Measurements from ENCODE around the gene GOLGA8B.
"Not testable (repeated sequence)": the region's sequence is repeated elsewhere in the genome, so short reads cannot be mapped to it uniquely, and the experiment has no call there.

The GOLGA8B gene

DNA sequence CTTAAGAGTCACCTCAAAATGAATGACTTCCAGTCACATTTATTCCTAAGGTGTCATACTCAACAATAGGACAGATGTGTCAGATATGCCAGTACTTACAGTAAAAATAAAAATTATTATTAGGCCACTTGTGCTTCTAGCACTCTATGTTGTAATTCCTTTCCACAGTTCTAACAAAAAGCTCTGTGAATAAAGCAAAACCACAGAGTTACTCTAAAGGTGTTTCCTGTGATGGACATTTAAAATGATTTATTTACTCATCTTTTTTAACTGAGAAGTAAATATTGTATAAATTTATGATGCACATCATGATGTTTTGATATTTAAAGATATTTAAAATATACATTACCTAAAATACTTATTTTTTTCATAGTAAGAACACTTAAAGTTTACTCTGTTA is 13.9 kb upstream of the GOLGA8B start:
- DNase-seq (ENCODE audit: low read depth, low spot score), result no peak

DNA sequence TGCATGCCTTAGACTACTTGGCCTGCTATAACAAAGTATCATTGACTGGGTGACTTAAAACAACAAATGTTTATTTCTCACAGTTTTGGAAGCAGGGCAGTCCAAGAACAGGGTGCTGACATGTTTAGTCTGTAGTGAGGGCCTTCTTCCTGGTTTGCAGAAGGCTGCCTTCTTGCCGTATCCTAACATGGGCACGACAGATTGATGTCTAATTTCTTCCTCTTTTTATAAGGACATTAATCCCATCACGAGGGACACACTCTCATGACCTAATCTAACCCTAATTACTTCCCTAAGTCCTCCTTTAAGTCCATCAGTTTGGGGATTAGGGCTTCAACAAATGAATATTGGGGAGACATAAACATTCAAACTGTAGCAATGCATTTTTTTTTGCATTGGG is 10.9 kb upstream of the GOLGA8B start:
- DNase-seq (ENCODE audit: low read depth, low spot score), result no peak

DNA sequence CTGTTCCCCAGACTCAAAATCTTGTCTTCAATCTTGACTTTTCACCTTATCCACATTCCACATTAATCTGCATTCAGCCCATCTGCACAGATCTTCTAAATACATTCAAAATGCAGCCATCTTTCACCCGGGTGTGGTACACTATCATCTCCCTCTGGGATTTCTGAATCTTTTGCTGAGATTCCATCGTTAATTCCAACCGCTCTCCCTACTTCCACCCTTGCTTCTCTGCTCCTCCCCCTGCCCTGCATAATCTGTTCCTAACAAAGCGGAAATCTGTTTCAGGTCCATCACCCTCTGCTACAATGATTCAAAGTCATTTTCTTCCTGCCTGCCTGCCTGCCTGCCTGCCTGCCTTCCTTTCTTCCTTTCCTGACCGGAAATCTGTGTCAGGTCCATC is 7.9 kb upstream of the GOLGA8B start:
- DNase-seq (ENCODE audit: low read depth, low spot score), result no peak

DNA sequence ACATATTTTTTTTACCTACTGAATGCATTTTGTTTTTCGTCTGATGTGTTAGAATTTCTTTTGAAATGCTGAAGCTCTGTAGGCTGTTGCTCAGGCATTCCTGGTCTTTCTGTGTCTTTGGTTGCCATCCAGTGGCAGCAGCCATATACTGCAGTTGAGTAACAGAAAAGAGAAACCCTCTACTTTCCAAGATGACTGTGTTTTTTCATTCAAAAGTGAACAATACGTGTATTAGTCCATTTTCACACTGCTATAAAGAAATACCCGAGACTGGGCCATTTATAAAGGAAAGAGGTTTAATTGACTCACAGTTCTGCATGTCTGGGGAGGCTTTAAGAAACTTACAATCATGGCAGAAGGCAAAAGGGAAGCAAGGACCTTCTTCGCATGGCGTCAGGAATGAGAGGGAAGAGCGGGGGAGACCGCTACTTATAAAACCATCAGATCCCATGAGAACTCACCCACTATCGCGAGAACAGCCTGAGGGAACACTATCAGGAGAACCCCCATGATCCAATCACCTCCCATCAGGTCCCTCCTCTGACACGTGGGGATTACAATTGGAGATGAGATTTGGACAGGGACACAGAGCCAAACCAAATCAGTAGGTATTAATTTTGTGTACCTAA is 4.7 kb upstream of the GOLGA8B start:
- DNase-seq (ENCODE audit: low read depth, low spot score), result peak; percentile 32

DNA sequence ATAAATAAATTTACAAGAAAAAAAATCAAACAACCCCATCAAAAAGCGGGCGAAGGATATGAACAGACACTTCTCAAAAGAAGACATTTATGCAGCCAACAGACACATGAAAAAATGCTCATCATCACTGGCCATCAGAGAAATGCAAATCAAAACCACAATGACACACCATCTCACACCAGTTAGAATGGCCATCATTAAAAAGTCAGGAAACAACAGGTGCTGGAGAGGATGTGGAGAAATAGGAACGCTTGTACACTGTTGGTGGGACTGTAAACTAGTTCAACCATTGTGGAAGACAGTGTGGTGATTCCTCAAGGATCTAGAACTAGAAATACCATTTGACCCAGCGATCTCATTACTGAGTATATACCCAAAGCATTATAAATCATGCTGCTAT is 2.5 kb upstream of the GOLGA8B start:
- DNase-seq (ENCODE audit: low read depth, low spot score), result not testable (repeated sequence)

DNA sequence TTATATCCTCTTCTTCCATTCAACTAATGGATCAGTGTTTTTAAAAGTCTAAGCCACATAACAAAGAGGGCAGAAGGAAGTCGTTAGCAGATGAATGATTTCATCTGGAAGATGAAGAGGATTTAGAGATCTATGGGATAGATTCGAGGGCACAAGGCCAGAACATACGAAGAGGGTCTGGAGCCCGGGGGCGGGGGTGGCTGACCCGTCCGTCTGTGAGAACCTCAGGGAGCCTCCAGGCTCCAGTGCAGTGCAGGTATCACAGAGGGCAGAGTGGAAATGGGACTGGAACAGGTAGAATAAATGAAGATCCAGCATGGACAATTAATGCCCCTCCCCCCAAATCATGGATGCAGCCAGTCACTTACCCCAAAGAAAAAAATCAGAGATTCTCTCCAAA is 1.5 kb upstream of the GOLGA8B start:
- no peak for DNase-seq (ENCODE audit: low read depth, low spot score)

DNA sequence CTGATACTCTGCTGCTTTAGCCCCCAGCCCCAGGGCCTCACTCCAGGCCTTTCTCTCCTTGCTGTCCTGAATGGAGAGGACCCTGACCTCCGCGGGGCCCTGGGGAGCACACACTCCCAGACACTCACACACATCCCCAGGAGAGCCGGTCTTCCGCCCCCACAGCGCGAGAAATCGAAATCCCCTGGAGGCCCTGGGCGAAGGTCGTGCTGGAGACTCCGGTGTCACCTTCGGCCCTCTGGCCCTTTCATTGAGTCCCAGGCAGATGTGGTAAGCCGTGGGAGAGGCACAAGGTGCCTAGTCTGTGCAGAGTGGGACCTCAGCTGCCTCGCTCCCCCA is 848 bp upstream of the GOLGA8B start:
- DNase-seq (ENCODE audit: low read depth, low spot score), result no peak

DNA sequence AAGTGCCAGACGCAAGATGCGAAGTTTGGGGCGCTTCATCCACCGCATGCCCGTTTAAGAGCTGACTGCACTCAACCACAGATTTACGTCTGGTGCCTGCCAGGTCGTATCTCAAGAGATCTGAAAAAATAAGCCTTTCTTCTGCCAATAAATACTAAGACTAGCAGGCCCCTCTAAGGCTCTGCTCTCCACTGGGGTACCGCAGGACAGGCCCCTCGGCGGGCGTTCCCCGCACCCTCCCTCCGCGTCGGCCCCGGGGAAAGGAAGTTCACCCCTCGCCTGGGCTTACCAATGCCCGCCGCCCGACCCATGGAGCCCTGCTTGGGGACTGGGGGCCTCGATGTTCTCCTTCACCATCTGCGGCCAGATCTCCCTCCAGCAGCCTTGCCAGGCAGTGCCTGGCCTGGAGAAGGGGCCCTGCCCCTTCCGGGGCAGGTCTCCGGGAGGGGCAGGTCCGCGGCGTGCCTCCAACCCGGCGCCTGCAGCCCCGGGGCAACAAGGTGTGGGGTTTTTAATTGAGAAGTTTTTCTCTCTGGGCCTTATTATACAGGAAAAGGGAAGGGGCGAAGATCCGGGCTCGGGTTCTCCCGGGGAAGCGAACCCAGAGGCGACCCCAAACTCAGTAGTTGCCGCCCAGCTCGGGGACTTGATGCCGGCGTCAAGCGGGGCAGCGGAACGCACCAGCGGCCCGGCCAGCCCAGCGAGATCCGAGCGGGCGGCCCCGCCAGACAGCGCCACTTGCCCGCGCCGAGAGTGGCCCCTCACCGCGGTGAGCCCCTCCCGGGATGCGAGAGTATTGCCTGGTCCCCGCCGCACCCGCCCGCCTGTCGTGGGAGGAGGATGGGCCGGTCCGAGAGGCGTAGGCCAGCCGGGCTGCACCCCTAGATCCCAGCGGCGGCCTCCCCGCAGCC is 735 bp downstream of the GOLGA8B start:
- DNase-seq (ENCODE audit: low read depth, low spot score), result no peak

DNA sequence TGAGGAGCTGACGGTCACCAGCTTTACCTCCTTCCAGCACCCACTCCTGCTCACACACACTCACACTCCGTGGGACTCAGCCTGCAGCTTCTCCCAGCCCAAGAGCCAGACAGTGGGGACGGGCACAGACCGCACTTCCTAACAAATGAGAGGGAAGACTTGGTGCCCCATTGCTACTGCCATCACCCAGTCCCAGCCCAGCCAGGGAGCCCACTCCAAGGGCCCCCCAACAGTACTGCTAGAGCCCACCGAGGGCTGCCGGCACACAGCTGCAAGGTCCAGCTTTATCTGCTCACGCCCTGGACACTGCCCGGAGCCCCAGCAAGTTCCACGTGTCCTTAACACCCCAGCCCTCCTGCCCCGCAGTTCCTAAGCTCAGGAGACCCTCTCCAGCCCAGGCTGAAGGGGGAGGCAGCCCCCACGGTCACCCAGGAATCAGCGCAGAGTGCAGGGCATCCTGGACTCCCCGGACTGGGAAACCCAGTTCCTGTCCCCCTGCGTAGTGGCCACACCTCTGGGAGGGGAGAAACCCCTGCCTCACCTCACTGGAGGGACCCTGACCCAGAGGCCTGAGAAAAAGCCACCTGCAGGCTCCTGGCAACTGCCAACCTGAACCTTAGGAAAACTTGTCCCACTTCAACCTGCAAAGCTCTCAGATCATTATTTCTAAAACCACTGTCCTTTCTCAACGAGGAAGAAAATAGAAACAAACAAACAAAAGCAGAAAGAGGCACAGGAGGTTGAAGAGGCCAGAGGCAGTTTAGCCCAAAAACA is 1.6 kb downstream of the GOLGA8B start:
- not testable (repeated sequence) for DNase-seq (ENCODE audit: low read depth, low spot score)

DNA sequence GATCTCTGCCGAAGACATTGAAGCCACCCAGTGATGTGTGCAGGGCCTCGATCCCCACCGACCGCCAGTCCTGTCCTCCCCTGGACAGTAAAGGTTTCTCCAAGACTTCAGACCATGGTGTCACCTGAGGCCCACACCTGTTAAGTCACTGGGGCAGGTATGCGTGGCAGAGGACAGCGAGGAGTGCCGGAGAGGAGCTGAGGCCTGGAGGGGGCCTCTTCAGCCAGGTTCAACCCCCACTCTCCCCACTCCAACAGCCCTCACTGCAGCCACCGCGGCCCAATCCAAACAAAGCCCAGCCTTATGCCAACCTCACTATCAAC is 2.4 kb downstream of the GOLGA8B start:
- DNase-seq (ENCODE audit: low read depth, low spot score), result no peak

DNA sequence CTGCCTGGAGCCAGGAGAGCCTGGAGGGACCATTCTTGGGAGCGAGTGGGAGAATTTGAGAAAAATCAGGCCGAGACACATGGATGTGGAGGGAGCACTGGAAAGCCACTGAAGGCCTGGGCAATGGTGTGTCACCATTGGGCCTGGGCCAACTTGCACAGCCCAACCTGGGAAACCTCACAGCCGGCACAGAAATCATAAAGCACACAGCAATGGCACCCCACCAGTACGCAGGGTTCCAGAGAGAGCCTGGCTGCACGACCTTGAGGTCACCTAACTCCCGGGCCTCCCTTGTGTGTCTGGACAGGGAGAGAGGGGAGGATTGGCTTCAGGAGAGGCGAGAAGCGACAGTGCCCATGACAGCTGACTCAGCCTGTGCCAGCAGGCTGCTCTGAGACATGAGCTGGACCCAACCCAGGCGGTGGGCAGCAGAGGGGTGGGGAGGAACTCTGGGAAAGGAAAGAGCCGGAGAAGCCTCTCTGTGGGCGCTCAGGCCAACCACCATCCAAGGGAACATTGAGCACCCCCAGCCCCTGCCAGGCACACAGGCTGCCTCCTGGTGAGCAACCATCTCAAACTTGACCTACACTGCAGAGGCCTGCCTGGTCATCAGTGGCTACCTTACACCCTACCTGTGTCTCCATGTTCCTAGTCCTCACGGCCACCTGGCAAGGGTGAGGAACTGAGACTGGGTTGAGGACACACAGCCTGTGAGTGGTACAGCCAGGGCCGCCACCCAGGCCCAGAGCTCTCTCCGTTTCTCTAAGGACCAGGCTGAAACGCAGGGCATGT is 3.0 kb downstream of the GOLGA8B start:
- not testable (repeated sequence) for DNase-seq (ENCODE audit: low read depth, low spot score)

DNA sequence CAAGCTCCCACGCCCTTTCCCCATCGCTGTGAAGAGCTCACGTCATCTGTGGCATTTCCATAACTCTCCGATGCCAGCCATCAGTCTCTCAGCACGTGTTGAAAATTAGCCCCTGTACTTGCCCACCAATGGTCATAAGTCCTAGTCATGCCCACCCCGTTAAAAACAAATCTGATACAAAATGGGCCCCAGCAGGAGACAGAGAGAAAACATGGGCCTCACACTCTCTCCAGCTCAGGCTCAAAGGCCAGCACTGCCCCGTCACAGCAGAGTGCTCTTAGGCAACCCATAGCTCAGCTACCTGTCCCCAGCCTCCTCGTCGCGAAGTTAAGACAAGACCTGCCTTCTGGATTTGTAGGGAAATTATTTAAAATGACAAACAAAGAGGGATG is 5.2 kb downstream of the GOLGA8B start:
- DNase-seq (ENCODE audit: low read depth, low spot score), result no peak

DNA sequence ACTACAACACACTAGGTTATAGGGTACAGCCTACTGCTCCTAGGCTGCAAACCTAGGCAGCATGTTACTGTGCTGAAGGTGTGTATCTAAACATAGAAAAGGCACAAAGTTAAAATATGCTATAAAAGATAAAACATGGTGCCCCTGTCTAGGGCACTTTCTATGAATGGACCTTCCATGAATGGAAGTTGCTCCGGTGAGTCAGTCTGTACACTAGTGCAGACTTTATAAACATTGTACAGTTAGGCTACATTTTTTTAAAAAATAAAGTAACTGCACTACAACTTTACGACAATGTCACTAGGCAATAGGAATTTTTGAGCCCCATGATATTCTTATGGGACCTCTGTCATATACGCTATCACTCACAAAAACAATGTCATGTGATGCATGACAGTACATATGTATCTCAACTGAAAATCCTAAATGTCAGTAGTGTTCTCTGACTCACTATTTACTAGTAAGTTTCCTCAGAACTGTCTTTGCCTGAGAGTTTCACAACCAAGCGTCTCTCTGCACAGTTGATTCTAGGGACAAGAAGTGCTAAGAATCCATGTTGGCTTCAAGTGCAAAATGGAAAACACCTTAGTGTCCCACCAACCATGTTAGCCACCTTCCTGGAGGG is 5.7 kb downstream of the GOLGA8B start:
- not testable (repeated sequence) for DNase-seq (ENCODE audit: low read depth, low spot score)

DNA sequence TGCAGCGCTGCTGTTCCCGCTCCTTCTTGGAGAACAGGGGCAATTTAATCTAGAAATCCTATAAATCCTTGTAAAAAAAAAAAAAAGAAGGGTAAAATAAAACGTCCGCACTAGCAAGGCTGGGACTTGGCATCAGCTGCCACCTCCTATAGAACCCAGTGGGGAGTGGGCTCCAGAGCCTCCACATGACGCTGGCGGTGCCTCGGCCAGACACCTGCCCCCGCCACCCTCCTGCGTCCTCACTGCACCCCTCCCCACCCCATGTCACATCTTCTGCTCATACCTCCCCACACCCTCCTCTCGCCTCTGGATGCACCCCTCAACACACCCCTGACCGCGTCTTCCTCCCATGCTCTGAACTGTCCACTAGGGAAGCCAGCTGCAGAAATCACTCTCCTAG is 8.4 kb downstream of the GOLGA8B start:
- DNase-seq (ENCODE audit: low read depth, low spot score), result not testable (repeated sequence)

DNA sequence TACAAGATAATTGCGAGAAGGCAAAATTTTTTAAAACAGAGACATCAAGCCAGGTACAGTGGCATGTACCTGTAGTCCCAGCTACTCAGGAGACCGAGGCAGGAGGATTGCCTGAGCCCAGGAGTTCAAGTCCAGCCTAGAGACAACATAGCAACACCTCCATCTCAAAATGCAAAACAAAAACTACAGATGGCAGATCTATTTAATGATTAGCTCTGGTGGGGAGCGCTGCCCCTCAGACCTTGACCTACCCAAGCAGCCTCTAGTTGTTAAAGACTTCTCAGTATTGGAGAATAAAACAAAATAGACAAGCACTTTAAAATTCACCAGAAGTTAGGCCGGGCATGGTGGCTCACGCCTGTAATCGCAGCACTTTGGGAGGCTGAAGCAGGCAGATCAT is 10.5 kb downstream of the GOLGA8B start:
- not testable (repeated sequence) for DNase-seq (ENCODE audit: low read depth, low spot score)

DNA sequence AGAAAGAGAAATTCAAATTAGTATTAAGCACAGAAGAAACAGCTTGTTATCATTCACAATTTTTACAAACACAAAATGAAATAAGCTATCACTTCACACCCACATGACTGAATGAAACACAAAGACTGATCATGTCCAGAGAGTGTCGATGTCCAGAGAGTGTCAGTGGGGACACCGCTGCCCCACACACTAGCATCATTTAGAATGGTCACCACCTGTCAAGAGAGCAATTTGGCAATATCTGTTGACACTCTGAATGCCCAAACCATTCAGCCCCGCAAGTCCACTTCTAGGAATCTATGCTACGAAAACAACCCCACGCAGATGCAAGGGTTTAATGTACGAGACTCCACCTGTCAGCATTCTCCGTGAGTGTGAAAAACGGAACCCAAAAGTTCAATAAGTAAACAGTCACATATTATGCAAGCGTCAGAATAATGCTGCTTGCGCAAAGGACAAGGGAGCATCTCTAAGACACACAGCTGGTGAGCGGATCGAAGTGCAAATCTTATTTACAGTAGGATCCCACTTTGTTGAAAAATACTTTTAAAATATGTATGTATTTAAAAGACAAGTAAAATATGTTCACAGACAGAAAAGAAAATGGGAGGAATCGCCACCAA is 11.3 kb downstream of the GOLGA8B start:
- not testable (repeated sequence) for DNase-seq (ENCODE audit: low read depth, low spot score)

DNA sequence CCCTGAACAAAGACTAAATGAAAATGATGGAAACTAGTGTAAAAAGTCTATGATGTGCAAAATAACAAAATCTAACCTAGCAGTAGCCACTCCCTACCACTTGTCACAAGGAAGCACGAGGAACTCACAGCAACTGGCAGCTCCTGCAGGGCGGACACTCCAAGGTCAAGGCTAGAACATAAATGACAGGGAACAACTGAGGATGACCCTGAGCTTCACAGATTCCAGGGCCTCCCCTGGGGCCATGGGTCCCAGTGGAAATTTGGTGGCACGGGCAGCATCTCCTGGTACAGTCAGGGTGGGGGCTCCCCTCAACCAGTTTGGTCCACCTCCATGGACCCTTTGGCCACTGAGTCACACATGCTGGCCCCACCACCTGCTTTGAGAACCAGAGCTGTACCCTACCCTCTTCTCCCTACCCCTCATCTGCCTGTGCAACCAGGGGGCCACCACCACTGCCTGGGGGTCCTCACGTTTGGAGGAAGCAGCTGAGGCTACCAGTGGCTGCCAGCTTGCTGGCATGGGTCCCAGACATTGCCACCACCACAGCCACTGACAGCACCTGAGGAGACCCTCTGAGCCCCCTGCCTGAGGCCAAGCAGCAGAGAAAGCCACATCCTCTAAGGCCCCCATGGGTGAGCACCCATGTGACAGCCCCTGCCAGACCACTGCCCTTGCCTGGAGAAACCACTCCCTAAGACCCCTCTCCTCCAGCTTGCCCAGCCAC is 13.6 kb downstream of the GOLGA8B start:
- DNase-seq (ENCODE audit: low read depth, low spot score), result not testable (repeated sequence)

DNA sequence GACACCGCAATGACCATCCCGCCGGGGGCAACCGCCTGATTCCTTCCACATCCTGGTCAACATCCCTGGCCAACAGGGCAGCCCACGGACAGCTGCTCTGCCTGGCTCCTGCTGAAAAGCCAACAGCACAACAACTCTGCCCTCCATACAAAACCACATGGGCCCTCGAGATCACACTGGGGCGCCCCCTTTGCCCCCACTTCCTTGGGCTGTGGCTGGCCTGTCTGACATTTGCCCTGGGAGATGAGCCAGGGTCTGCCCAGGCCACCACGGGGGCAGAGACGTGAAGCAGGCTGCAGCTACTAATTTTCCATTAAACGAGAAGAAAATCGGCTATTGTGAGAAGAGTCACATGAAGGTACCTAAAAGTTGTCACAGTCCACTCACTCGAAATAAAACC is 16.3 kb downstream of the GOLGA8B start:
- not testable (repeated sequence) for DNase-seq (ENCODE audit: low read depth, low spot score)

DNA sequence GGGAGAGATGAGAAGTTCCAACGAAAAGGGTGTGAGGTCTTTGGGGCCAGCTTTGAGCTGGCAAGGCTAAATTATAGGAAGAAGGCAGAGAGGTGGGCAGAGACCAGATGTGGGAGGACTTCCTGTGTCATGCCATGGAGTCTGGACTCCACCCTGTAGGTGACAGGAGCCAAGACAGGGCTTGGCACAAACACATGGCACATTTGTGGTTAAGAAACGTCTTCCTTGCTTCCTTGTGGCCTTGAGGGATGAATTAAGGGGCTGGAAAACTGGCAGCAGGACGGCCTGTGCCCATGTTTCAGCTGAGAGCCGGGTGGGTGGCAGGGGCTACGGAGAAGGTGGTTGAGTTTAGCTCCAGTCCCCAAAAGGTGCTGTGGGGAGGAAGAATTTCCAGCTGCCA is 18.7 kb downstream of the GOLGA8B start:
- not testable (repeated sequence) for DNase-seq (ENCODE audit: low read depth, low spot score)

DNA sequence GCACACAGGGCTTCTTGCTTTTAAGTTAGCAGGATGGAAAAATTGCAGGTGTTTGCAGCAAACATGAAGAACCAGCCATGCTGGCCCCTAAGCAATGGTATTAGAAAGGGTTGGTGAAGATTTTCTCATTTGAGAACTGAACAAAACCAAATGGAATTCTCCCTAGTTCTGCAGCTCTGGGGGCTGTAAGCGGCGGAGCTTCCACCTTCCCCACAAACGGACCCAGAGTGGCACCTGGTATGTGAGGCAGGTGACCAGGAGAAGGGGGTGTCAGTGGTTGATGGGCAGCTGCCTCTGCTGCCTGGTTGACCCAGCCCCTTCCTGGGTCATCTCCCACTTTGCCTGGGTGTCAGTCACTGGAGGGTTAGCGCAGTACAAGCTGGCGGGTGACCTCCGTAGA is 22.6 kb downstream of the GOLGA8B start:
- not testable (repeated sequence) for DNase-seq (ENCODE audit: low read depth, low spot score)

All from smooth muscle cell of the brain vasculature (primary cell).